ENCODE results near the gene WNT5A. TPM values are rescaled to one million over a fixed set of nuclear protein-coding genes. Genes with fewer than 3 reads are reported as not detected.

The WNT5A gene
- total RNA-seq, result 1,105 and 1,763 TPM in 2 replicates

DNA sequence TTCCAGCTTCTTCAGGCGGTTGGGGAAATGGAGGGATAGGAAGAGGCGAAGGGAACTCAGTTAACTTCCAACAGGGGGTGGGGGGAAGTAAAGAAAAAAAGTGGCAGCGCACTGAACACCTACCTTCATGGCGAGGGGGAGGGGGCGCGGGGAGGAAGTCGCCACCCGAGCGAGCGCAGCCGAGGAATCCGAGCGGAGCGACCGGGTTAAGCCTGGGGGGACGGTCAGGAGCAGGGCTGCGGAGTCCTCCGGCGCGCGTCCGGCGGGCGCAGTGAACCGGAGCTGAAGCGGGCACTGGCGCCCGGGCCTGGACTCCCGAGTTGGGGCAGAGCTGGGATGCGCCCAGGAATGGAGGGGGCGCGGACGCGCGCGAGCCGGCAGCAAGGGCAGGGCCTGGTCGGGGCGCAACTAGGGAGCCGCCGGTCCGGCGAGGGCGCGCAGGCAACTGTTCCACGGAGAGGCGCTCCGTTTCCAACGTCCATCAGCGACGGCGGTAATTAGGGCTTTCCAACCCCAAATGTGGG lies at the start of gene WNT5A:
WNT5A (minus strand) TSS at position 450 of the 524 bp plus-strand sequence; CDS start at position 129, 321 bp downstream.
- DNase-seq (ENCODE audit: low read depth), result peak; percentile 66
- peak within 1 kb of the TSS; percentile 92 for H3K4me3 ChIP-seq (ENCODE audit: low read depth, low read length)
- TF ChIP-seq, protein P1, sequence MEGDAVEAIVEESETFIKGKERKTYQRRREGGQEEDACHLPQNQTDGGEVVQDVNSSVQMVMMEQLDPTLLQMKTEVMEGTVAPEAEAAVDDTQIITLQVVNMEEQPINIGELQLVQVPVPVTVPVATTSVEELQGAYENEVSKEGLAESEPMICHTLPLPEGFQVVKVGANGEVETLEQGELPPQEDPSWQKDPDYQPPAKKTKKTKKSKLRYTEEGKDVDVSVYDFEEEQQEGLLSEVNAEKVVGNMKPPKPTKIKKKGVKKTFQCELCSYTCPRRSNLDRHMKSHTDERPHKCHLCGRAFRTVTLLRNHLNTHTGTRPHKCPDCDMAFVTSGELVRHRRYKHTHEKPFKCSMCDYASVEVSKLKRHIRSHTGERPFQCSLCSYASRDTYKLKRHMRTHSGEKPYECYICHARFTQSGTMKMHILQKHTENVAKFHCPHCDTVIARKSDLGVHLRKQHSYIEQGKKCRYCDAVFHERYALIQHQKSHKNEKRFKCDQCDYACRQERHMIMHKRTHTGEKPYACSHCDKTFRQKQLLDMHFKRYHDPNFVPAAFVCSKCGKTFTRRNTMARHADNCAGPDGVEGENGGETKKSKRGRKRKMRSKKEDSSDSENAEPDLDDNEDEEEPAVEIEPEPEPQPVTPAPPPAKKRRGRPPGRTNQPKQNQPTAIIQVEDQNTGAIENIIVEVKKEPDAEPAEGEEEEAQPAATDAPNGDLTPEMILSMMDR (IDR thresholded peaks at IDR 0.05; ENCODE audit: insufficient read depth, low read depth, low read length), result no peak

GRCh38 chr3:55534876-55535275 lies 47.8 kb upstream of the WNT5A start:
- DNase-seq (ENCODE audit: low read depth), result no peak
- TF ChIP-seq, protein P1 (IDR thresholded peaks at IDR 0.05; ENCODE audit: insufficient read depth, low read depth, low read length), result no peak
- no peak overlapping the region for H3K4me3 ChIP-seq (ENCODE audit: low read depth, low read length)

- no peak overlapping the region for H3K4me3 ChIP-seq (ENCODE audit: low read depth, low read length)
- TF ChIP-seq, protein P1 (IDR thresholded peaks at IDR 0.05; ENCODE audit: insufficient read depth, low read depth, low read length), result no peak
- no peak for DNase-seq (ENCODE audit: low read depth)
Observed at GRCh38 chr3:55532806-55533205, 45.7 kb upstream of the WNT5A start.

DNA sequence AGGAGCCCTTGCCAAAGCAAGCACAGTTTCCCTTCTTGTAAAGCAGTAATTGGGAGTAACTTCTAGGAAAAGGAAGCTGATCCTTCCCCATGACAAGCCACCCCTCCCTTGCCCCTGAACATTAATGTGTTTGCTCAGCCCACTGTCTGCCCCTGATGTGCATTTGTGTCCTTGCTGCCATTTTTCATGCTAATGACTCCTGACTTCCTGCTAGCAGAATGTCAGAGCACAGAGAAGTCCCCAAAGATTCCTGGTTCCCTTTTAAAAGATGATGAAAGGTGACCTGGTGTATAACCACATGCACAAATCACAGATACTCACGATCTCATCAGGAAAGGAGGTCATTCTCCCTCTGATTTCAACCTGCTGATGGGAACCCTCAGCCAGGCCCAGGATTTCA lies 44.2 kb upstream of the WNT5A start:
- no peak overlapping the region for H3K4me3 ChIP-seq (ENCODE audit: low read depth, low read length)
- DNase-seq (ENCODE audit: low read depth), result no peak
- TF ChIP-seq, protein P1 (IDR thresholded peaks at IDR 0.05; ENCODE audit: insufficient read depth, low read depth, low read length), result no peak

DNA sequence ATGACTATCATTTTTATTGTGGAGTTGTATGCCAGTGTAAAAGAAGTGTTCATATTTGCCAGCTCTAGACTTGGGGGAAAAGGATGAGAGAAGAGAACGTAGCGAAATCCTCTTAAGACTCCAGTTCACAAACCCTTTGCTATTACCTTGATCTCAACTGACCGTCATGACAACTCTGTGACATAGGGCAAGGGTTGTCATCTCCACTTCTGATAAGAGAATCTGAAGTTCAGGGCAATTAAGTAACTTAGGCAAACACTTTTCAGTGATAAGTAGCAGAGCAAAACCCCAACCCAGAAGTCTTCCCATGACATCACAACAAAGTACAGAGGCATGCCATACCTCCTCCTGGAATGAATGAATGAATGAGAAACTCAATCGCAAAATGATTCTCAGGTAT lies 40.3 kb upstream of the WNT5A start:
- TF ChIP-seq, protein P1 (IDR thresholded peaks at IDR 0.05; ENCODE audit: insufficient read depth, low read depth, low read length), result no peak
- H3K4me3 ChIP-seq (ENCODE audit: low read depth, low read length), result no peak overlapping the region
- DNase-seq (ENCODE audit: low read depth), result no peak

DNA sequence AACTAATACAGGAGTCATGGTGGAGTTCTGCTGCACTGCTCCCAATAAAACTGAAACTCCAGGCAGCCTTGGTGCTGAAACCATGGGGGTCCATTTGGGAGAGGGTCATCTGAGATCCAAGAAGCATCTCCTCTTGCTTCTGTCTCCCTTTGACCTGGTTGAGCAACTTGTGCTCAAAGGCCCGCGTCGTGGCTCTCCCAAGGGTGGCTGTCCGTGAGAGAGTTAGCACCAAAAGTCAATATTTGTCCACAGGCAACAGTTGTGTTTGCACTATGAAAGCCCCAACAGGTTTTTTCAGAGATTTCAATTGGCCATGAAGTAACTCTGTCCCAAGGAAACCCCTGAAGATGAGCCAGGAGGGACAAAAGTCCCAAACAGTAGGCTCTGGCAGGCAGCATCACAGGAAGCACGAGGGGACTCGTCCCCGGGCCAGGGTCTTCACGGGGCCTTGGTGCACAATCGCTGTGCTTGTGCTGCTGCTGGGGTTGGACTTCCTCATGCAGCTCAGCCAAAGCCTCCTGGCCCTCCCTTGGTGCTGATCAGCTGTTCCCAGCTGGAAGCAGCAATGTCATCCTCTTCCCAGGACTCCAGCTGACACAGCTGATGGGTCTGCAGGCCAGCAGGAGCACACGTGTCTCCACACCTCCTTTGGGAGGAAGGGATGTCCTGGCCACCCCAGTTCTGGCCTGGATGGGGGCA lies 39.4 kb upstream of the WNT5A start:
- no peak for DNase-seq (ENCODE audit: low read depth)
- H3K4me3 ChIP-seq (ENCODE audit: low read depth, low read length), result no peak overlapping the region
- TF ChIP-seq, protein P1 (IDR thresholded peaks at IDR 0.05; ENCODE audit: insufficient read depth, low read depth, low read length), result no peak

Measured in fibroblast of villous mesenchyme (primary cell).